Lower leg skin (tissue), 3 donors: Measurements from ENCODE around the gene EDA.

Experiments
- CTCF ChIP-seq, 3 donors: fragments of 450-650 bp; IDR thresholded peaks; one replicate each; pipeline ENCODE4 v1.5.1; 2016; ENCODE audit warnings: antibody characterized with exemption in 3 of 3, mild to moderate bottlenecking in 3 of 3, moderate library complexity in 2 of 3
- POLR2A ChIP-seq, 2 donors: fragments of 450-650 bp; IDR thresholded peaks; one replicate each; pipeline ENCODE4 v1.6.1; 2016 to 2017; ENCODE audit warnings: antibody characterized with exemption in 2 of 2, mild to moderate bottlenecking in 1 of 2, moderate library complexity in 1 of 2

GRCh38 chrX:69674891-69675290, 59.0 kb downstream of the EDA start:
- TF ChIP-seq CTCF (IDR thresholded peaks at IDR 0.05), result no peak
- no peak for TF ChIP-seq POLR2A (IDR thresholded peaks at IDR 0.05)
